ENCODE measurements around the gene C5orf22.

Gene C5orf22

DNA sequence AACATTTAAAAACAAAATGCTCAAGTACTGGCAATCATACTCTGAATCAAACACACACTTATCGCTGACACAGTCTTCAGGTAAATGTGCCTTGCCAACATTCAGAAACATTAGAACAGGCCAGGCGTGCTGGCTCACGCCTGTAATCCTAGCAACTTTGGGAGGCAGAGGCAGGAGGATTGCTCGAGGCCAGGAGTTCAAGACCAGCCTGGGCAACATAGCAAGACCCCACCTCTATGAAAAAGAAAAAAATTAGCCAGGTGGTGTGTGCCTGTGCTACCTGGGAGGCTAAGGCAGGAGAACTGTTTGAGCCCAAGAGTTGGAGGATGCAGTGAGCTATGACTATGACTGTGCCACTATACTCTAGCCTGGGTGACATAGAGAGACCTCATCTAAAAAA, 20.8 kb upstream of the C5orf22 start:
- Histone ChIP-seq H3K27me3 (ENCODE audit: control insufficient read depth, low read length) (no peaks in the 10 kb centered on the region), H3K4me3 (ENCODE audit: low read length) (no peak overlapping the region), H3K36me3 (ENCODE audit: control insufficient read depth, low read length) (peaks cover 86% of the 10 kb centered on the region)

DNA sequence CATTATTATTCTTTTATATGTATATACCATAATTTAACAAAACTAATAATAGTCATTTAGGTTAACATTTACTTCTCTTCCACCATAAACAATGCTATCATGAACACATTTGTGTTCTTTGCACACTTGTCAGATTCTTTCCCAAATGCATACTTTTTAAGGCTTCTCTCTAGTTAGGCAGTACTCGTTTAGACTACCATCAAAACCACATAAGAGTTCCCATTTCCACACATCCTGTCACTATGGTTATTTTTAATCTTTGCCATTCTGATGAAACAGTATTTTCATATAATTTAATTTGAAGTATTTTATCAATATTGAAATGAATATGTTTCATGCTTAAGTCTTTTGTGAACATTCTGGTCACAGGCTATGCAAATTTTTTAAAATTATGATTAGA, 15.3 kb upstream of the C5orf22 start:
- H3K4me3 ChIP-seq (ENCODE audit: low read length), result no peak overlapping the region
- H3K27me3 ChIP-seq (ENCODE audit: control insufficient read depth, low read length), result no peaks in the 10 kb centered on the region
- H3K79me2 ChIP-seq (ENCODE audit: control insufficient read depth, low read length), result no peaks in the 10 kb centered on the region
- no peak overlapping the region for H3K4me2 ChIP-seq (ENCODE audit: low read length)
- no peaks in the 10 kb centered on the region for H3K4me1 ChIP-seq (ENCODE audit: control insufficient read depth, low read length)
- no peaks in the 10 kb centered on the region for H3F3A ChIP-seq (ENCODE audit: control insufficient read depth, insufficient read depth)
- H3K9me2 ChIP-seq (replicated peaks; ENCODE audit: control insufficient read depth, low read length), result no peaks in the 10 kb centered on the region
- no peaks in the 10 kb centered on the region for H3K9me3 ChIP-seq (ENCODE audit: control insufficient read depth, insufficient read depth, low read length)
- peaks cover 84% of the 10 kb centered on the region for H3K36me3 ChIP-seq (ENCODE audit: control insufficient read depth, low read length)
- no peak overlapping the region for H3K27ac ChIP-seq (ENCODE audit: low read depth, low read length)
- no peaks in the 10 kb centered on the region for H4K20me1 ChIP-seq (ENCODE audit: control insufficient read depth, insufficient read depth, low read depth, low read length)
- TF ChIP-seq EZH2phosphoT487 (IDR thresholded peaks at IDR 0.05; ENCODE audit: borderline replicate concordance, low read length), result no peak

More for the DNA sequence above, 20.8 kb upstream of the C5orf22 start:
- H3F3A ChIP-seq (ENCODE audit: control insufficient read depth, insufficient read depth), result no peaks in the 10 kb centered on the region
- TF ChIP-seq EZH2phosphoT487 (IDR thresholded peaks at IDR 0.05; ENCODE audit: borderline replicate concordance, low read length), result no peak
- TF ChIP-seq, protein P1, sequence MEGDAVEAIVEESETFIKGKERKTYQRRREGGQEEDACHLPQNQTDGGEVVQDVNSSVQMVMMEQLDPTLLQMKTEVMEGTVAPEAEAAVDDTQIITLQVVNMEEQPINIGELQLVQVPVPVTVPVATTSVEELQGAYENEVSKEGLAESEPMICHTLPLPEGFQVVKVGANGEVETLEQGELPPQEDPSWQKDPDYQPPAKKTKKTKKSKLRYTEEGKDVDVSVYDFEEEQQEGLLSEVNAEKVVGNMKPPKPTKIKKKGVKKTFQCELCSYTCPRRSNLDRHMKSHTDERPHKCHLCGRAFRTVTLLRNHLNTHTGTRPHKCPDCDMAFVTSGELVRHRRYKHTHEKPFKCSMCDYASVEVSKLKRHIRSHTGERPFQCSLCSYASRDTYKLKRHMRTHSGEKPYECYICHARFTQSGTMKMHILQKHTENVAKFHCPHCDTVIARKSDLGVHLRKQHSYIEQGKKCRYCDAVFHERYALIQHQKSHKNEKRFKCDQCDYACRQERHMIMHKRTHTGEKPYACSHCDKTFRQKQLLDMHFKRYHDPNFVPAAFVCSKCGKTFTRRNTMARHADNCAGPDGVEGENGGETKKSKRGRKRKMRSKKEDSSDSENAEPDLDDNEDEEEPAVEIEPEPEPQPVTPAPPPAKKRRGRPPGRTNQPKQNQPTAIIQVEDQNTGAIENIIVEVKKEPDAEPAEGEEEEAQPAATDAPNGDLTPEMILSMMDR (IDR thresholded peaks at IDR 0.05; ENCODE audit: low read depth, low read length, poor library complexity, severe bottlenecking), result no peak
- no peaks in the 10 kb centered on the region for H3K4me1 ChIP-seq (ENCODE audit: control insufficient read depth, low read length)
- no peaks in the 10 kb centered on the region for H3K79me2 ChIP-seq (ENCODE audit: control insufficient read depth, low read length)
- H3K27ac ChIP-seq (ENCODE audit: low read depth, low read length), result no peak overlapping the region
- H4K20me1 ChIP-seq (ENCODE audit: control insufficient read depth, insufficient read depth, low read depth, low read length), result no peaks in the 10 kb centered on the region
- H3K9me2 ChIP-seq (replicated peaks; ENCODE audit: control insufficient read depth, low read length), result no peaks in the 10 kb centered on the region
- H3K4me2 ChIP-seq (ENCODE audit: low read length), result no peak overlapping the region
- no peaks in the 10 kb centered on the region for H3K9me3 ChIP-seq (ENCODE audit: control insufficient read depth, insufficient read depth, low read length)

DNA sequence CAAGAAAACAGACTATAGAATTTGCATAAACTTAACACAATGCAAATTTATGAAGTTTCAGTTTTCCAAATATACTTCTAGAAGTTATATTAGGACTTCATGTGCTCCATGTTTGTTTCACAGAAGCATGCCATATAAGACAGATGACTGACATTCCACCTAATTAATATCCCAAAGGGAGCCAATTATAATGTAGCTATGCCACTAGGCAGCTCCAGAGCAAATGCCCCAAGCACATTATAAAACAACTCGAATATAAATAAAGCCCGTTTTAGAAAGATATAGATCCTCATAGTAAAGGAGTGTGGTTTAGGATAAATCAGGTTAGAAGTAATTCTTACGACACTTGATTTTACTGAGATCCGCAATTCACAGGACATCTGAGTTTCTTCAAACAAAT, 9.1 kb upstream of the C5orf22 start:
- H3K9me3 ChIP-seq (ENCODE audit: control insufficient read depth, insufficient read depth, low read length), result no peaks in the 10 kb centered on the region
- no peak overlapping the region for H3K4me2 ChIP-seq (ENCODE audit: low read length)
- no peaks in the 10 kb centered on the region for H4K20me1 ChIP-seq (ENCODE audit: control insufficient read depth, insufficient read depth, low read depth, low read length)
- H3K27me3 ChIP-seq (ENCODE audit: control insufficient read depth, low read length), result no peaks in the 10 kb centered on the region
- H3K79me2 ChIP-seq (ENCODE audit: control insufficient read depth, low read length), result peaks cover 26% of the 10 kb centered on the region
- TF ChIP-seq EZH2phosphoT487 (IDR thresholded peaks at IDR 0.05; ENCODE audit: borderline replicate concordance, low read length), result no peak
- TF ChIP-seq, protein P1 (IDR thresholded peaks at IDR 0.05; ENCODE audit: low read depth, low read length, poor library complexity, severe bottlenecking), result no peak
- H3K9me2 ChIP-seq (replicated peaks; ENCODE audit: control insufficient read depth, low read length), result no peaks in the 10 kb centered on the region
- H3K27ac ChIP-seq (ENCODE audit: low read depth, low read length), result no peak overlapping the region
- H3K4me3 ChIP-seq (ENCODE audit: low read length), result no peak overlapping the region
- H3K4me1 ChIP-seq (ENCODE audit: control insufficient read depth, low read length), result peaks cover 13% of the 10 kb centered on the region
- H3F3A ChIP-seq (ENCODE audit: control insufficient read depth, insufficient read depth), result no peaks in the 10 kb centered on the region
- peaks cover 90% of the 10 kb centered on the region for H3K36me3 ChIP-seq (ENCODE audit: control insufficient read depth, low read length)

DNA sequence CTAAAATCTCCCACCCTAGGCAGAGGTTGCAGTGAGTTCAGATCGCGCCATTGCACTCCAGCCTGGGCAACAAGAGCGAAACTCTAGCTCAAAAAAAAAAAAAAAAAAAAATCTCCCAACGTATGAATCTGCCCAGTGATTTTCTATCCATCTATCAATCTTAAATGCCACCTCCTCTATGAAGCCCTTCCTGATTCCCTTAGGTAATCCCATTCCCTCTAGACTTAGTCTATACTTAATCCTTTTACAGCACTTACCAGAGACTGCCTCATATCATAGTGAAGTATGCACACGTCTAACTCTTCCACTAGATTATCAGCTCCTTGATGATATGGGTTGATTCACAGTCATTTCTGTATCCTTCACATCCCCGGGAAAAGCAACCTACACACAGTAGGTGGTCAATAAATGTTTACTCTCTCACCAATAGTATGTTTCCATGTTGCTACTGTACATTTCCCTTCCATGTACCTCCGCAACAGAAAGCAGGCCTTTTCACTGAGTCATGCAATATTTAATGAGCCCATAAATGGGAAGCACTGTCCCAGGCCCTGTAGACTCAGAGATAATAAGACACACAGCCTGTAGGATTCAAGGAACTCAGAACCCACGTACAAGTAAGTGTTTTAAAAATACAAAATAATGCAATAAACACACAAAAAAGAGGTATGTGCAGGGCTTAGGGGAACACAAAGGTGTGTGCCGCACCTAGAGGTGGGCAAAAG, 1.4 kb upstream of the C5orf22 start:
- H3K79me2 ChIP-seq (ENCODE audit: control insufficient read depth, low read length), result peaks cover 58% of the 10 kb centered on the region
- H3K27ac ChIP-seq (ENCODE audit: low read depth, low read length), result no peak overlapping the region
- no peaks in the 10 kb centered on the region for H3K9me3 ChIP-seq (ENCODE audit: control insufficient read depth, insufficient read depth, low read length)

More for the DNA sequence above, 1.4 kb upstream of the C5orf22 start:
- Histone ChIP-seq H3K9me2 (replicated peaks; ENCODE audit: control insufficient read depth, low read length) (no peaks in the 10 kb centered on the region), H3K36me3 (ENCODE audit: control insufficient read depth, low read length) (peaks cover 62% of the 10 kb centered on the region), H3K27me3 (ENCODE audit: control insufficient read depth, low read length) (no peaks in the 10 kb centered on the region), H3K4me1 (ENCODE audit: control insufficient read depth, low read length) (peaks cover 25% of the 10 kb centered on the region), H3F3A (ENCODE audit: control insufficient read depth, insufficient read depth) (no peaks in the 10 kb centered on the region), H3K4me2 (ENCODE audit: low read length) (peak overlapping the region; percentile 72), H4K20me1 (ENCODE audit: control insufficient read depth, insufficient read depth, low read depth, low read length) (no peaks in the 10 kb centered on the region), H3K4me3 (ENCODE audit: low read length) (peak overlapping the region; percentile 86)
- TF ChIP-seq, protein P1 (IDR thresholded peaks at IDR 0.05; ENCODE audit: low read depth, low read length, poor library complexity, severe bottlenecking), result no peak
- no peak for TF ChIP-seq EZH2phosphoT487 (IDR thresholded peaks at IDR 0.05; ENCODE audit: borderline replicate concordance, low read length)

All from DOHH2 (cell line).